GM13976 (cell line): ENCODE results near the gene CYBRD1.

Source experiments
- DNase-seq: peaks from one replicate; pipeline ENCODE4 v3.0.0; 2012; ENCODE audit warnings: low spot score
- in situ Hi-C: fragments of 300-500 bp; cut with MboI; formaldehyde crosslinking; loops from one replicate; pipeline ENCODE4 v1.12.0; 2022; ENCODE audit warnings: low sequenced_read_pairs, mixed read lengths, inconsistent platforms; ENCODE audit not compliant: unreplicated experiment
- TF ChIP-seq, protein P1 (sequence below): IDR thresholded peaks from 2 replicates; pipeline ENCODE4 v1.5.1; 2012; ENCODE audit warnings: borderline replicate concordance, mild to moderate bottlenecking; ENCODE audit not compliant: insufficient read depth; ENCODE audit errors: extremely low read depth, missing control alignments, control extremely low read depth

Gene CYBRD1

GRCh38 chr2:171575606-171576005, 53.3 kb downstream of the CYBRD1 start:
- no peak for DNase-seq
- TF ChIP-seq, protein P1, sequence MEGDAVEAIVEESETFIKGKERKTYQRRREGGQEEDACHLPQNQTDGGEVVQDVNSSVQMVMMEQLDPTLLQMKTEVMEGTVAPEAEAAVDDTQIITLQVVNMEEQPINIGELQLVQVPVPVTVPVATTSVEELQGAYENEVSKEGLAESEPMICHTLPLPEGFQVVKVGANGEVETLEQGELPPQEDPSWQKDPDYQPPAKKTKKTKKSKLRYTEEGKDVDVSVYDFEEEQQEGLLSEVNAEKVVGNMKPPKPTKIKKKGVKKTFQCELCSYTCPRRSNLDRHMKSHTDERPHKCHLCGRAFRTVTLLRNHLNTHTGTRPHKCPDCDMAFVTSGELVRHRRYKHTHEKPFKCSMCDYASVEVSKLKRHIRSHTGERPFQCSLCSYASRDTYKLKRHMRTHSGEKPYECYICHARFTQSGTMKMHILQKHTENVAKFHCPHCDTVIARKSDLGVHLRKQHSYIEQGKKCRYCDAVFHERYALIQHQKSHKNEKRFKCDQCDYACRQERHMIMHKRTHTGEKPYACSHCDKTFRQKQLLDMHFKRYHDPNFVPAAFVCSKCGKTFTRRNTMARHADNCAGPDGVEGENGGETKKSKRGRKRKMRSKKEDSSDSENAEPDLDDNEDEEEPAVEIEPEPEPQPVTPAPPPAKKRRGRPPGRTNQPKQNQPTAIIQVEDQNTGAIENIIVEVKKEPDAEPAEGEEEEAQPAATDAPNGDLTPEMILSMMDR, result no peak
- in situ Hi-C loops, result no loop called here

- TF ChIP-seq, protein P1, result no peak
- DNase-seq, result no peak
- in situ Hi-C loops, result no loop called here
Measured at GRCh38 chr2:171578127-171578803, 56.0 kb downstream of the CYBRD1 start.

GRCh38 chr2:171579481-171579880, 57.2 kb downstream of the CYBRD1 start:
- in situ Hi-C loops, result no loop called here
- TF ChIP-seq, protein P1, result no peak
- DNase-seq, result no peak

DNA sequence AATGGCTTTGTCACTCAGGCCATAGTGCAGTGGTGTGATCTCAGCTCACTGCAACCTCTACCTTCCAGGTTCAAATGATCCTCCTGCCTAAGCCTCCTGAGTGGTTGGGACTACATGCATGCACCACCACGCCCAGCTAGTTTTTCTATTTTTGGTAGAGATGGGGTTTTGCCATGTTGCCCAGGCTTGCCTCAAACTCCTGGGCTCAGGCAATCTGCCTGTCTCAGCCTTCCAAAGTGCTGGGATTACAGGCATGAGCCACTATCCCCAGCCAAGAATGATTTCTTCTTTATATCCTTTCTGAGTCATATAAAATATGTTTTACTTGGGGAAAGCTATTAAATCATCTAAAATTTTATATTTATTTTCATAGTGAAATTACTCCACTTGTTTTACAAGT, 61.3 kb downstream of the CYBRD1 start:
- in situ Hi-C loops, result loop anchor here (10.0 kb wide), 1 partner anchor 531 kb away; no protein-coding TSS in a partner anchor
- TF ChIP-seq, protein P1, result no peak
- no peak for DNase-seq

DNA sequence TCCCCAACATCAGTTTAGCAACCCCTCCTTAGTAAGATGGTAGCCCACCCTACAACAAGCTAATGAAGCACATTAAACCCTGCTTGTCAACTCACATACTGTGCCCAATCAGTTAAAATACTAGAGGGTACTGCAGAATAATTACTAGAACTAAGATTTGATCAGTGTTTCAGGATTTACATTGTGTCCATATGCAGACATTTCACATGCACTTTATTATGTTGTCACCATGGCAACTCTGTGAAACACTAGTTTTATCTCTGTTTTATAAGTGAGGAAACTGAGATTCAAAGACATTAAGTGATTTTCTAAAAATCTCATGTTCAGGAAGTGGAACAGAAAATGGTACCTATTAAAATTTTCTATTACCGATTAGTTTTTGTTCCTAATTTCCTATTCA, 61.7 kb downstream of the CYBRD1 start:
- in situ Hi-C loops, result loop anchor here (10.0 kb wide), 1 partner anchor 531 kb away; no protein-coding TSS in a partner anchor

DNA sequence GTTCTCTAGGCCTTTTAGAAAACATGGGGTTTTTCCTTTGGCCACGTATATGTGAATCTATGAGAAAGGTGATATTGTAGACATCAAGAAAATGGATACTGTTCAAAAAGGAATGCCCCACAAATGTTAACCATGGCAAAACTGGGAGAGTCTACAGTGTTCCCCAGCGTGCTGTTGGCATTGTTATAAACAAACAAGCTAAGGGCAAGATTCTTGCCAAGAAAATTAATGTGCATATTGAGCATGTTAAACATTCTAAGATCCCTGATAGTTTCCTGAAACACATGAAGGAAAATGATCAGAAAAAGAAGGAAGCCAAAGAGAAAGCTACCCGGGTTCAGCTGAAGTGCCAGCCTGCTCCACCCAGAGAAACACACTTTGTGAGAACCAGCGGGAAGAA, 64.9 kb downstream of the CYBRD1 start:
- in situ Hi-C loops, result loop anchor here (10.0 kb wide), 1 partner anchor 528 kb away; no protein-coding TSS in a partner anchor
- TF ChIP-seq, protein P1, result no peak
- no peak for DNase-seq

More for the DNA sequence above, 61.7 kb downstream of the CYBRD1 start:
- no peak for DNase-seq
- TF ChIP-seq, protein P1, result no peak
